Measurements from ENCODE around the gene TEX264.
"Not testable (repeated sequence)": the region's sequence is repeated elsewhere in the genome, so short reads cannot be mapped to it uniquely, and the experiment has no call there.

The TEX264 gene

GRCh38 chr3:51715977-51716294, 44.9 kb downstream of the TEX264 start:
- peak; percentile 1 for DNase-seq (ENCODE audit: low spot score)

GRCh38 chr3:51716805-51717204, 45.8 kb downstream of the TEX264 start:
- no peak for DNase-seq (ENCODE audit: low spot score)

GRCh38 chr3:51717446-51717845, 46.4 kb downstream of the TEX264 start:
- DNase-seq (ENCODE audit: low spot score), result no peak

- DNase-seq (ENCODE audit: low spot score), result peak; percentile 4
These were observed 46.9 kb downstream of the TEX264 start for GRCh38 chr3:51717947-51718346.

GRCh38 chr3:51718547-51719409, 47.7 kb downstream of the TEX264 start:
- peak; percentile 85 for DNase-seq (ENCODE audit: low spot score)

- DNase-seq (ENCODE audit: low spot score), result peak; percentile 6
These were observed 48.5 kb downstream of the TEX264 start for GRCh38 chr3:51719410-51720025.

GRCh38 chr3:51720292-51721061, 49.4 kb downstream of the TEX264 start:
- DNase-seq (ENCODE audit: low spot score), result peak; percentile 1

GRCh38 chr3:51721062-51721745, 50.2 kb downstream of the TEX264 start:
- DNase-seq (ENCODE audit: low spot score), result peak; percentile 1

GRCh38 chr3:51722362-51722761, 51.3 kb downstream of the TEX264 start:
- DNase-seq (ENCODE audit: low spot score), result no peak

GRCh38 chr3:51727500-51727899, 56.4 kb downstream of the TEX264 start:
- DNase-seq (ENCODE audit: low spot score), result no peak

- DNase-seq (ENCODE audit: low spot score), result no peak
These were observed 58.1 kb downstream of the TEX264 start for GRCh38 chr3:51729042-51729633.

GRCh38 chr3:51733859-51734571, 63.0 kb downstream of the TEX264 start:
- DNase-seq (ENCODE audit: low spot score), result no peak

GRCh38 chr3:51734572-51734907, 63.5 kb downstream of the TEX264 start:
- DNase-seq (ENCODE audit: low spot score), result no peak

GRCh38 chr3:51735039-51735438, 64.0 kb downstream of the TEX264 start:
- DNase-seq (ENCODE audit: low spot score), result no peak

- no peak for DNase-seq (ENCODE audit: low spot score)
These were observed 64.9 kb downstream of the TEX264 start for GRCh38 chr3:51735950-51736349.

GRCh38 chr3:51739110-51739509, 68.1 kb downstream of the TEX264 start:
- no peak for DNase-seq (ENCODE audit: low spot score)

- not testable (repeated sequence) for DNase-seq (ENCODE audit: low spot score)
These were observed 71.3 kb downstream of the TEX264 start for GRCh38 chr3:51742320-51742719.

- DNase-seq (ENCODE audit: low spot score), result not testable (repeated sequence)
These were observed 71.9 kb downstream of the TEX264 start for GRCh38 chr3:51742978-51743377.

- DNase-seq (ENCODE audit: low spot score), result no peak
These were observed 76.8 kb downstream of the TEX264 start for GRCh38 chr3:51747840-51748239.

- DNase-seq (ENCODE audit: low spot score), result no peak
These were observed 77.3 kb downstream of the TEX264 start for GRCh38 chr3:51748327-51748726.

GRCh38 chr3:51750878-51751277, 79.8 kb downstream of the TEX264 start:
- DNase-seq (ENCODE audit: low spot score), result no peak

Measured in HuH-7 (cell line).